ENCODE data around the gene NF2.
A peak's percentile ranks its signal among the peaks of the same experiment; 100 is the strongest.

Gene NF2

DNA sequence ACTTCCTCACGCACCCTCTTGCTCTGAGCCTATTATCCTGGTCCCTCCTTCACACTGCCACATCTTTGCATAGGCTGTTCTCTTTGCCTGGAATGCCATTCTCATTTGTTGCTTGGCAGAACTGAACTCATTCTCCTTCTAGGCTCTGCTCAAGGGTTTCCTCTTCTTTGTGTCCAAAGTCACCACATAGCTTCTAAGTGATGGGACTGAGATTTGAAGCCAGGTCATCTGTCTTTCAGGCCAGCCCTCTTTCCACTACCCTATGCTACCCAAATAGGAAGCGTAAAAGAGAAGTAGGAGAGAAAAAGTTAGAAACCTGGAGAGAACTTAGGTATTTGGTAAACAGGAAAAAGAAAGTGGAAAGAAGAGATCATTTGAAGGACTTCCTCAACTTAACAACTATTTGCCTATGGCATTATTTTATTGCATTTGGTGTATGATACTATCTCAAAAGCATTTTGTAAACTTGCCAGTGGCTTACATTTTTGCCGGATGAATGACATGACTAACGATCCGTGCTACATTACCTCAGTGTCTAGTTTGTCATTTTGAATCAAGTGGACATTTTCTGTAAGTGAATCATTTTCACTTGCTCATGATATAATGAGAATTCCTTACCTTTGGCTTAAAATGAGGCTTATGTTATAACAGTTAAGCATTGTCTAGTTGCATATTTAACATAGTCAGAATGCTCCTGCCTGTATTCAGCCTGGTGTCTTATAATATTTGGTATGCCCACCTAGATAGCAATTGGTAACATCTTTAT lies 18.5 kb downstream of the NF2 start:
- TF ChIP-seq, protein P1, sequence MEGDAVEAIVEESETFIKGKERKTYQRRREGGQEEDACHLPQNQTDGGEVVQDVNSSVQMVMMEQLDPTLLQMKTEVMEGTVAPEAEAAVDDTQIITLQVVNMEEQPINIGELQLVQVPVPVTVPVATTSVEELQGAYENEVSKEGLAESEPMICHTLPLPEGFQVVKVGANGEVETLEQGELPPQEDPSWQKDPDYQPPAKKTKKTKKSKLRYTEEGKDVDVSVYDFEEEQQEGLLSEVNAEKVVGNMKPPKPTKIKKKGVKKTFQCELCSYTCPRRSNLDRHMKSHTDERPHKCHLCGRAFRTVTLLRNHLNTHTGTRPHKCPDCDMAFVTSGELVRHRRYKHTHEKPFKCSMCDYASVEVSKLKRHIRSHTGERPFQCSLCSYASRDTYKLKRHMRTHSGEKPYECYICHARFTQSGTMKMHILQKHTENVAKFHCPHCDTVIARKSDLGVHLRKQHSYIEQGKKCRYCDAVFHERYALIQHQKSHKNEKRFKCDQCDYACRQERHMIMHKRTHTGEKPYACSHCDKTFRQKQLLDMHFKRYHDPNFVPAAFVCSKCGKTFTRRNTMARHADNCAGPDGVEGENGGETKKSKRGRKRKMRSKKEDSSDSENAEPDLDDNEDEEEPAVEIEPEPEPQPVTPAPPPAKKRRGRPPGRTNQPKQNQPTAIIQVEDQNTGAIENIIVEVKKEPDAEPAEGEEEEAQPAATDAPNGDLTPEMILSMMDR (IDR thresholded peaks at IDR 0.05): no peak
- Mint-ChIP-seq H3K4me1 (peaks cover 35% of the 10 kb centered on the region), H3K36me3 (ENCODE audit: low read depth) (no peaks in the 10 kb centered on the region), H3K27me3 (ENCODE audit: low read depth, poor library complexity) (no peaks in the 10 kb centered on the region), H3K9me3 (no peaks in the 10 kb centered on the region), H3K27ac (peak overlapping the region; percentile 44), H3K4me3 (no peak overlapping the region)
- DNase-seq: no peak

DNA sequence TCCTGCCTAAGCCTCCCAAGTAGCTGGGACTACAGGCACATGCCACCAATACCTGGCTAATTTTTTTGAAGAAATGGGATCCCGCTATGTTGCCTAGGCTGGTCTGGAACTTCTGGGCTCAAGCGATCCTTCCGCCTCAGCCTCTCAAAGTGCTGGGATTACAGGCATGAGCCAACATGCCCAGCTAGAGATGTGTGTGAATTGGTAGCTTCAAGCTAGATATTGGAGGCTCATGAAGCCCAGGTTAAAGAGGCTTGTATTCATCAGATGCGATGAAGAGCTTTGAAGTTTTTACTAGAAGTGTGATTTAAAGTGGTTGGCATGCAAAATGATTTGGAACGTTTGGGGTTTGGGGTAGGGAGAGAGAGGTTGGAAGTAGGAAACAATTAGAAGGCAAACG lies 19.6 kb downstream of the NF2 start:
- peak overlapping the region; percentile 4 for H3K27ac Mint-ChIP-seq

DNA sequence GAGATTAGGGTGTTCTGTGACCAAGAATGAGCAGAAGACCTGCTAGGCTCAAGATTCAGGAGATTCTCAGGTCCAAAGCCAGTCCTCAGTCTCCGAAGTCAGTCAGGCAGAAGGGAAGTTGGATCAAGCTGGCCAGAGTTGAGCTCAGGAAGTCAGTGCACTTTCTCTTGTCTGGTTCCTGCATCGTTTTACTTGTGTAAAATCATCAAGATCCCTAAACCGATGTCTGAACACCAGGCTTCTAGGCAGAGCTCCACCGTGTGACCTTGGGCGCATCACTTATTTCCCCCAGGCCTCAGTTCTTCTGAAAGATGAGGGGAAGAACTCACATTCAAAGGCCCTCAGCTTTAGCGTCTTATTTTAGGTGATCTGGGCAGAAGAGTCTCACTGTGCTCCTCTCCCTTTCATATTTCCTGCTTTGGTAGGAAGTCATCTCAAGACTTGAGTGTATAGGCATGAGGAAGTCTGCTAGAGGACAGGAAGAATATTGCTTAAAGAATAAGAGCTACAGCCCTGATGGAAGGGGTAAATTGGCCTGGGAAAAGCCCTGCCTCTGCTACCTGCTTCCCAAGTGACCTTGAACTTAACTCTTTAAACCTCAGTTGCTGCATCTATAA lies 20.2 kb downstream of the NF2 start:
- Mint-ChIP-seq H3K9me3 (no peaks in the 10 kb centered on the region), H3K27me3 (ENCODE audit: low read depth, poor library complexity) (no peaks in the 10 kb centered on the region), H3K4me1 (peaks cover 22% of the 10 kb centered on the region), H3K4me3 (no peak overlapping the region), H3K27ac (peak overlapping the region; percentile 45), H3K36me3 (ENCODE audit: low read depth) (no peaks in the 10 kb centered on the region)
- no peak for DNase-seq
- TF ChIP-seq, protein P1 (IDR thresholded peaks at IDR 0.05): no peak

More for the DNA sequence above, 19.6 kb downstream of the NF2 start:
- Mint-ChIP-seq H3K4me3 (no peak overlapping the region), H3K36me3 (ENCODE audit: low read depth) (no peaks in the 10 kb centered on the region), H3K4me1 (peaks cover 27% of the 10 kb centered on the region), H3K9me3 (no peaks in the 10 kb centered on the region), H3K27me3 (ENCODE audit: low read depth, poor library complexity) (no peaks in the 10 kb centered on the region)
- TF ChIP-seq, protein P1 (IDR thresholded peaks at IDR 0.05): no peak
- no peak for DNase-seq

DNA sequence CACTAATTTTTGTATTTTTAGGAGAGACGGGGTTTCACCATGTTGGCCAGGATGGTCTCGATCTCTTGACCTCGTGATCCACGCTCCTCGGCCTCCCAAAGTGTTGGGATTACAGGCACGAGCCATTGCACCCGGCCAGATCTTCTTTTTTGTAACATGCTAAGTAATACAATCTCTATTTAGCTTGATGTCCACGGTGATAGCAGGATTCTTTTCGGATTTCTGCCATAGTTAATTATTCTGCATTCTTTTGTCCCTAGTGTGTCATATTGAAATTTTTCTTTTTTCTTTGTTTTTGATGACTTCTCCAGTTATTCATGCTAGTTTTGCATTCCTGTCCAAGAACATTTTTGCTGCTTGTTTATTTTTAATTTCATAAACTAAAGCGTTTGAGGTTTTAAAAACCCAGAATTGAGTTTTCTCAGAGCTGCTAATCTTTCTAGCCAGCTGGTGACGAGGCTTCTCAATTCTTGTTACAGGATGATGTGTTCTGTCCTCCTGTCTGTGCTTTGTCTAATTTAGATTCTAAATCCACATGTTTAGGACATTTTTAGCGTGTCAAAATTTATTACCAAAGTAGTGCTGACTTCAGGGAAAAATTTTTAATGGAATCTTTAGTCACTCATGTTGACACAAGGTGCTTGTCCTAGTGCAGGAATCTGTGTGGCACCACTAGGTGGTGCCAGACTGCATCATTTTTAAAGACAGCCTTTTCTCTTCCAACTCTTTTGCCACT lies 21.8 kb downstream of the NF2 start:
- peaks cover 25% of the 10 kb centered on the region for H3K4me1 Mint-ChIP-seq
- no peaks in the 10 kb centered on the region for H3K9me3 Mint-ChIP-seq
- peak overlapping the region; percentile 30 for H3K27ac Mint-ChIP-seq
- no peaks in the 10 kb centered on the region for H3K27me3 Mint-ChIP-seq (ENCODE audit: low read depth, poor library complexity)
- TF ChIP-seq, protein P1 (IDR thresholded peaks at IDR 0.05): peak; percentile 90
- peak; percentile 28 for DNase-seq
- no peak overlapping the region for H3K4me3 Mint-ChIP-seq
- no peaks in the 10 kb centered on the region for H3K36me3 Mint-ChIP-seq (ENCODE audit: low read depth)

DNA sequence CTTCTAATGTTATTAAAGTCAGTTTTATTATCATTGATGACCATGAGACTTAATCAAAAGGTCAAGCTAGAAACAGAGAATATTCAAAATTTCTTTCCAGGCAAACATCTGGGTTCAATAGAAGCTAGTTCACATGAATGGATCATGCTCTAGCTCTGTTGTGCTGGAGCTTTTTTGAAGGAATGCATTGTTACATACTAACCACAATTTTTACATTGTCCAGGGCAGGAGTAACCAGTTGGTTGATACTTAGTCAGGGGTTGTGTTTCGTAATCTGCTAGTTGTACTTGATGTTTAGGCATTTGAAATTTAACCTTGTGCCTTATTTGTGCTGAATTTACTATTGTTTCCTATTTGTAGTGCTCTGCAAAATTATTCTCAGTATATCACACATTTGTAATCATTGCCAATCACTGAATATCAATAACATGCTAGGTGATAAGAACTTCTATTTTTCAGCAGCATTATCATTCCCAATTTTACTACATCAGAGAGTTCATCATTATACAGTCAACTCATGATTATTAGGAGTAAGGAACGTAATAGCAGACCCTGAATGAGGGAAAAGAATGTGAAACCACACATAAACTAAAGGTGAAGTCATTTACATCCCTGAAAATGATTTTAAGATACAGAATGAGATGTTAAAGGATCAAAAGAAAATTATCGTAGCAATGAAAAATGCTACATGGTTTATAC lies 23.2 kb downstream of the NF2 start:
- TF ChIP-seq, protein P1 (IDR thresholded peaks at IDR 0.05): no peak
- Mint-ChIP-seq H3K9me3 (no peaks in the 10 kb centered on the region), H3K27ac (no peak overlapping the region), H3K4me3 (no peak overlapping the region), H3K4me1 (peaks cover 30% of the 10 kb centered on the region), H3K36me3 (ENCODE audit: low read depth) (no peaks in the 10 kb centered on the region), H3K27me3 (ENCODE audit: low read depth, poor library complexity) (no peaks in the 10 kb centered on the region)
- no peak for DNase-seq
